ENCODE measurements around the gene FBN1.

Gene FBN1

GRCh38 chr15:48473667-48474066, 171.8 kb downstream of the FBN1 start:
- no peak for TF ChIP-seq POLR2AphosphoS5 (IDR thresholded peaks at IDR 0.05; ENCODE audit: borderline replicate concordance, low read depth, low read length)
- TF ChIP-seq FOXP2 (optimal IDR thresholded peaks at IDR 0.05; ENCODE audit: control extremely low read depth, extremely low read length, insufficient read depth) = no peak
- no peak for TF ChIP-seq EZH2 (IDR thresholded peaks at IDR 0.05)
- Histone ChIP-seq H3K4me3 (no peak overlapping the region), H3K27ac (no peak overlapping the region), H3K9ac (ENCODE audit: insufficient read length) (no peak overlapping the region), H3K9me3 (ENCODE audit: low read depth, low read length) (no peaks in the 10 kb centered on the region), H3K36me3 (ENCODE audit: insufficient read depth, low read length) (no peaks in the 10 kb centered on the region)
- DNase-seq (ENCODE audit: low read depth, low spot score) = no peak

DNA sequence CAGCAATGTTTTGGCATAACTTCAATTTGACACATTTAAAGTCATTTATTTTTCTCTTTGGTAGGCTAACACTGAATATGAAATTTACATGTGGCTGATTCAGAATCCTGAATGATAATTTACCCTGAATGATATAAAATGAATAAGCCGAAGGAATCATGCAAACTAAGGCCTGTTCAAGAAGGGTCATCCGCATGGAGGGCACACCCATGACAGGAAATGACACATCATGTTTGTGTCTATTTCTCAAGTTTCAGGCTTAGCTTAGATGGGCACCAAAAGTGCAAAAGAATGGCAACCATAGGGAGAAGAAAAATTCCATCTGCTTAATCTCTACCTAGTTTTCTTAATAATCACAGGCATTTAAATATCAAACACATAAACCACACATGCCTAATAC, 172.8 kb downstream of the FBN1 start:
- no peaks in the 10 kb centered on the region for H3K36me3 ChIP-seq (ENCODE audit: insufficient read depth, low read length)
- no peak for DNase-seq (ENCODE audit: low read depth, low spot score)
- no peak overlapping the region for H3K4me3 ChIP-seq
- no peaks in the 10 kb centered on the region for H3K9me3 ChIP-seq (ENCODE audit: low read depth, low read length)
- no peak overlapping the region for H3K9ac ChIP-seq (ENCODE audit: insufficient read length)
- TF ChIP-seq POLR2AphosphoS5 (IDR thresholded peaks at IDR 0.05; ENCODE audit: borderline replicate concordance, low read depth, low read length) (no peak), FOXP2 (optimal IDR thresholded peaks at IDR 0.05; ENCODE audit: control extremely low read depth, extremely low read length, insufficient read depth) (no peak), EZH2 (IDR thresholded peaks at IDR 0.05) (no peak)
- H3K27ac ChIP-seq = no peak overlapping the region

DNA sequence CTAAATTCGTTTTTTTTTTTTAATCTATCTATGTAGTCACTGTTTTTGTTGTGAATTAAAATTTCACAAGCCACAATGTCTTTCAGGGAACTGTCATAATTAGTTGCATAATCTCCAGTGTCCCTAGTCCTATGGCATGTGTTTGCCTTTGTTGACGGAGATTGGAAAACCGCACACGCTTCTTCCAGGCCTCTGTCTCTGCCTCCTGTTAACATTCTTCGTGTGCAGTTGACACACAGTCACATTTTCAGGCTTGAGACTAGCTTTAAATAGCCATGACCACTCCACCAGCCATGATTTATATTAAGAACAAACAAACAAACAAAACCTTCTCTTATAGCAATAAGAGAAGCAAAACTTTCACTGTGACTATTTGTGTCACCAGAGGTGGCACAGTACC, 174.4 kb downstream of the FBN1 start:
- Histone ChIP-seq H3K27ac (no peak overlapping the region), H3K36me3 (ENCODE audit: insufficient read depth, low read length) (no peaks in the 10 kb centered on the region), H3K9ac (ENCODE audit: insufficient read length) (no peak overlapping the region), H3K9me3 (ENCODE audit: low read depth, low read length) (no peaks in the 10 kb centered on the region), H3K4me3 (no peak overlapping the region)
- no peak for DNase-seq (ENCODE audit: low read depth, low spot score)
- TF ChIP-seq POLR2AphosphoS5 (IDR thresholded peaks at IDR 0.05; ENCODE audit: borderline replicate concordance, low read depth, low read length) (no peak), EZH2 (IDR thresholded peaks at IDR 0.05) (no peak), FOXP2 (optimal IDR thresholded peaks at IDR 0.05; ENCODE audit: control extremely low read depth, extremely low read length, insufficient read depth) (no peak)

DNA sequence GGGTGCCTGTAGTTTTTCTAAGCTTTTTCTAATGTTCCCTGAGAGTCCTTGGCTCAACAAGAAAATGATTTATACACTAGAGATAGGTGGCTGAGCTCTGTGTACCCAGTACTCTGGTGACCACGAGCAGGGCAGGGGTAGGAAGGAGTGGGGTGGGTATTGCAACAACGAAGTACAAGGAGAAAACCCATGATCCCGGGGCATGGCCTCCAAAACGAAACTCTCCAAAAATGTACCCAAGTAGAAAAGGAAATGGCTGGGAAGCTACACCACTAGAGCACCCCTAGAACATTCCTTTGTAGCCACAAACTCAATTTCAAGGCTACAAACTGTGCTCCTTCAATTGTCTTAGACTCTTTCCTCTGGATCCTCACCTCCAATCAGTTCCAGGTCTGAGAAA, 175.4 kb downstream of the FBN1 start:
- no peaks in the 10 kb centered on the region for H3K9me3 ChIP-seq (ENCODE audit: low read depth, low read length)
- no peak overlapping the region for H3K4me3 ChIP-seq
- H3K9ac ChIP-seq (ENCODE audit: insufficient read length) = no peak overlapping the region
- H3K27ac ChIP-seq = no peak overlapping the region
- no peak for DNase-seq (ENCODE audit: low read depth, low spot score)
- TF ChIP-seq EZH2 (IDR thresholded peaks at IDR 0.05) (no peak), POLR2AphosphoS5 (IDR thresholded peaks at IDR 0.05; ENCODE audit: borderline replicate concordance, low read depth, low read length) (no peak), FOXP2 (optimal IDR thresholded peaks at IDR 0.05; ENCODE audit: control extremely low read depth, extremely low read length, insufficient read depth) (no peak)
- H3K36me3 ChIP-seq (ENCODE audit: insufficient read depth, low read length) = no peaks in the 10 kb centered on the region

DNA sequence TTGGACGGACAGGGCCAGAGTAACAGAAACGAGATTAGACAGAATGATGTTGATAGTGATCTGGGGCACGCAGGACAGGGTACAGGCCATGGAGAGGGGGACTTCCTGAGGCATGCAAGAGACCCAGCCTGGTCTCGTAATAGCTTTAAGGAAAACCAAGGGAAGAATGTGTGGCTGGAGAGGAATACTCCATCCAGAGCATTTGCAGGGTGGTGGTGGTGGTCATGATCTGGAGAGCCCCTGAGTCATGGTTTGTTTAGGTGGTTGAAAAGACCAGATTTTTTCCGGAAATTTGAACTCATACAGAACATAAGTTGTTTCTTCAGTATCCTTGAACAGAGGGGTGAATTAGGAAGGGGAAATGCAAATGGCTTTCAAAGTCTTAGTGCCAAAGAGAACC, 175.8 kb downstream of the FBN1 start:
- no peaks in the 10 kb centered on the region for H3K9me3 ChIP-seq (ENCODE audit: low read depth, low read length)
- TF ChIP-seq FOXP2 (optimal IDR thresholded peaks at IDR 0.05; ENCODE audit: control extremely low read depth, extremely low read length, insufficient read depth) (no peak), POLR2AphosphoS5 (IDR thresholded peaks at IDR 0.05; ENCODE audit: borderline replicate concordance, low read depth, low read length) (no peak), EZH2 (IDR thresholded peaks at IDR 0.05) (no peak)
- no peaks in the 10 kb centered on the region for H3K36me3 ChIP-seq (ENCODE audit: insufficient read depth, low read length)
- DNase-seq (ENCODE audit: low read depth, low spot score) = no peak
- no peak overlapping the region for H3K9ac ChIP-seq (ENCODE audit: insufficient read length)
- H3K4me3 ChIP-seq = no peak overlapping the region
- H3K27ac ChIP-seq = no peak overlapping the region

DNA sequence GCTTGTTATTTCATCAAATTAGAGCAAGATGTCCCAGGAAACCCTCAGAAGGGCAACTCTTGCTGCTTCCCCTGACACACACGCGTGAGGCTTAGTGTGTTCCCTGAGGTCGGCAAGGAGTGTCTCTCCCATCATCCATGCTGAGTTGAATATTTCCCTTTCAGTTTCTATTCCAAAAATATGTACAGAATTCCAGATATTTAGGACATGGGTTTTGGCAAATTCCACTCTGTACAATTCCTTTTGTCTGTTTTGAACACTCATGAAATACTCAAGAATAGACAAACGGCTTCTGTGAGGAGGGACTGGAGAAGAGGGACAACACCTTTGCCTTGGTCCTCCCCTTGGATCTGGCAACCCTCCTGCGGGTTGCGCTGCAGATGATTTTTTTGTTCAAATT, 176.2 kb downstream of the FBN1 start:
- DNase-seq (ENCODE audit: low read depth, low spot score) = no peak
- Histone ChIP-seq H3K9me3 (ENCODE audit: low read depth, low read length) (no peaks in the 10 kb centered on the region), H3K27ac (no peak overlapping the region), H3K9ac (ENCODE audit: insufficient read length) (no peak overlapping the region), H3K4me3 (no peak overlapping the region), H3K36me3 (ENCODE audit: insufficient read depth, low read length) (no peaks in the 10 kb centered on the region)
- TF ChIP-seq EZH2 (IDR thresholded peaks at IDR 0.05) (no peak), POLR2AphosphoS5 (IDR thresholded peaks at IDR 0.05; ENCODE audit: borderline replicate concordance, low read depth, low read length) (no peak), FOXP2 (optimal IDR thresholded peaks at IDR 0.05; ENCODE audit: control extremely low read depth, extremely low read length, insufficient read depth) (no peak)

GRCh38 chr15:48467801-48468200, 177.7 kb downstream of the FBN1 start:
- no peak for TF ChIP-seq EZH2 (IDR thresholded peaks at IDR 0.05)
- no peak for TF ChIP-seq POLR2AphosphoS5 (IDR thresholded peaks at IDR 0.05; ENCODE audit: borderline replicate concordance, low read depth, low read length)
- TF ChIP-seq FOXP2 (optimal IDR thresholded peaks at IDR 0.05; ENCODE audit: control extremely low read depth, extremely low read length, insufficient read depth) = no peak
- no peaks in the 10 kb centered on the region for H3K36me3 ChIP-seq (ENCODE audit: insufficient read depth, low read length)
- H3K4me3 ChIP-seq = no peak overlapping the region
- H3K27ac ChIP-seq = no peak overlapping the region
- no peak for DNase-seq (ENCODE audit: low read depth, low spot score)
- H3K9me3 ChIP-seq (ENCODE audit: low read depth, low read length) = no peaks in the 10 kb centered on the region
- no peak overlapping the region for H3K9ac ChIP-seq (ENCODE audit: insufficient read length)

DNA sequence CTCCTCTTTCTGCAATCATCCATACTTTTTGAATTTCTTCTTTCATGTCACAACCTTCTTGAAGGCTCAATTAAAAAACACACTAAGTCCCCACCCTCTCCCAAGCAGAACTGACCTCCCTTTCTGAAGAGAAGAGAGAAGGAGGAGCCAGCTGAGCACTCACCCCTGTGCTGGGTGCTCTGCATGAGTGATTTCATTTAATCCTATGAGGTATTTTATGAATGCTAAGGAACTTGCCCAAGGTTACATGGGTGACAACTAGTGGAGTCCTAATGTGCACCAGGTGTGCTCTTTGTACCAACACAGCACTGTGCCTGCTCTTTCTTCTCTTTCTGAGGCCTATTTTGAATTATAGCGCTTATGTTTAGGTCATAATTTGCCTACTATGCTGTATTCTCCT, 178.7 kb downstream of the FBN1 start:
- Histone ChIP-seq H3K9ac (ENCODE audit: insufficient read length) (no peak overlapping the region), H3K9me3 (ENCODE audit: low read depth, low read length) (no peaks in the 10 kb centered on the region), H3K27ac (no peak overlapping the region), H3K36me3 (ENCODE audit: insufficient read depth, low read length) (no peaks in the 10 kb centered on the region), H3K4me3 (no peak overlapping the region)
- DNase-seq (ENCODE audit: low read depth, low spot score) = no peak
- TF ChIP-seq POLR2AphosphoS5 (IDR thresholded peaks at IDR 0.05; ENCODE audit: borderline replicate concordance, low read depth, low read length) (no peak), EZH2 (IDR thresholded peaks at IDR 0.05) (no peak), FOXP2 (optimal IDR thresholded peaks at IDR 0.05; ENCODE audit: control extremely low read depth, extremely low read length, insufficient read depth) (no peak)

DNA sequence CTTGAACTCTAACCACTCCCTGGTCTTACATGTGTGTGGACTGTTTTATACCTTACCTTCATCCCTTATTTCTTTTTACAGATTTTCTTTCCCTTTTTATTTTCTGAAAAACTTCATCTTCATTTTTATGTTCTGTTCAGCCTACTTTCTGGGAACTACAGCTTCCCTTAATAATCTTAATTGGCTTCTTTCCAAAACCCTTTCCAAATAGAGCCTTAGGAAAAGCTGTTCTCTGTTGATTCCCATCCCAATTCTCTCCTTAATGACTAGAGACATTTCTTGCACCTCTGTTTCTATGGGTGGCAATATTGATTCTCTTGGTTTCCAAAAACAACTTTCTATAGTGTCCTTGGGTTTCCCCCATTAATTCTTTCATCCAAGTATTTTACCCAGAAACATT, 179.4 kb downstream of the FBN1 start:
- Histone ChIP-seq H3K4me3 (no peak overlapping the region), H3K36me3 (ENCODE audit: insufficient read depth, low read length) (no peaks in the 10 kb centered on the region), H3K27ac (no peak overlapping the region), H3K9ac (ENCODE audit: insufficient read length) (no peak overlapping the region), H3K9me3 (ENCODE audit: low read depth, low read length) (no peaks in the 10 kb centered on the region)
- DNase-seq (ENCODE audit: low read depth, low spot score) = no peak
- TF ChIP-seq POLR2AphosphoS5 (IDR thresholded peaks at IDR 0.05; ENCODE audit: borderline replicate concordance, low read depth, low read length) = no peak
- no peak for TF ChIP-seq FOXP2 (optimal IDR thresholded peaks at IDR 0.05; ENCODE audit: control extremely low read depth, extremely low read length, insufficient read depth)
- no peak for TF ChIP-seq EZH2 (IDR thresholded peaks at IDR 0.05)
